GM19351 (cell line): ENCODE measurements around the gene ABCA3.

ENCODE experiments used
- ATAC-seq: cut with Tn5 transposase; IDR thresholded peaks from one replicate; pipeline ENCODE4 v1.9.1; 2021; ENCODE audit warnings: mild to moderate bottlenecking, moderate library complexity; ENCODE audit not compliant: unreplicated experiment

ABCA3 gene

DNA sequence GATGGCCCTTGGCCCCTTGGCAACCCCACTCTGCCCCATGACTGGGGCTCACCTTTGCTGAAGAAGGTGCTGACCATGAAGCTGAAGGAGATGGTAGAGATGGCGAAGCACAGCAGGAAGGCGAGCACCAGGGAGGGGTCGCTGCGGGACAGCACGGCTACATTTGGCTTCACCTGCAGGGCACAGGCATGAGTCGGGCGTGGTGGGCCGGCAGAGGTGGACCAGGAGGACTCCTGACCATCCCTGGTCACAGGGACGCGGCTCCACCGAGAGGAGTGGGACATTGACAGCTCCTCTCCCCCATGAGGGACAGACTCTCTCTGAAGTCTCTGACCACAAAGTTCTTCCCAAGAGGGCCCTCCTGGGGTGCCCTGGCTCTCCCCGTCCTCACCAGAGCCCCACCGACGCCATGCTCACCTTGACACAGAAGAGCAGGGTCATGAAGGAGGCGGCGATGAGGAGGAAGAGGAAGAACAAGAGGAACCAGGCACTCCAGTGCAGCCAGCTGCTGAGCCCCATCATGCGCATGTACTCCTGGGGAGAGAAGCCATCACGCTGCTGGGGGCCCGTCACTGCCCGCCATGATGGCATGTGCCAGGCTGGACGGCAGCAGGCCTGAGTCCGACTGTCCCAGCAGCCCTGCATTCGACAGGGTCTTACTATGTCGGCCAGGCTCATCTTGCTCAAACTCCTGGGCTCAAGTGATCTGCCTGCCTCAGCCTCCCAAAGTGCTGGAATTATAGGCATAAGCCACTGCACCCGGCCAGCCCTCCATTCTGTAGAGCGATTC is 23.1 kb downstream of the ABCA3 start:
- ATAC-seq: no peak

DNA sequence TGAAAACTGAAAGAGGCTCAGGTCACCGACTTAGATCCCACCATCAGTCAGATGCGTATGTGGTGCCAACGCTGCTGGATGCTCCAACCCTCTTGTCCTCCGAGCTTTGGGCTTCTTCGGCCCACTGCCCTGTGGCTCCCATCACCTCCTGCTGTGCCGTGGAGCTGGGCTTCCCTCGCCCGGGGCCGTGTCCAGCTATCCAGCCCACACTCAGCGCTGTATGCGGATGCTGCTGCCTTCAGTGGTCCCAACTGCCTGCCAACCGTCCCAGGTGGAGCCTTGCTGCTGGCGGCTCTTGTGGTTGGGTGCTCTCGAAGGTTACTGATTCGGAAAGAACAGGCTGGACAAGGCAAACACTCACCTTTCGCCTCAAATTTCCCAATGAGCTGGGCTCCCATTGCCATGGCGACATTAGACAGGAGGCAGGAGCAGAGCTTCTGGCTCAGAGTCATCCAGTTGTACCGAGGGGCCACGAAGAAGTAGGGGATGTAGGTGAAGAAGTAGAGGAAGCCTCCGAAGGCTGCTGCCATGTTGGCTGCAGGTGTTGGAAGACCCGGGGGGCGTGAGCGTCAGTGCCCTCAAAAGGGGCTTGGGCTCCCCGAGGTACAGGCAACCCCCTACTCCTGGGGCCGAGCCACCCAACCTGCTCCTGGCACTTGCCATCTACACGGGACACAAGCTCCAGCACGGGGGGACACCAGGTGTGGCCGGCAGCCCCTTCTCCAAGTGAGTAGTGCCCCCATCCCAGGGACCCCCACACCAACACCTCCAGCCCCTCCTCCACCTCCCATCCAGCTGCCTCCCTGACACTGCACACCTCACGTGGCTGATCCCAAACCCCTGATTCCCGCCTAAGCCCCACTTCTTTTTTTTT is 32.2 kb downstream of the ABCA3 start:
- no peak for ATAC-seq

DNA sequence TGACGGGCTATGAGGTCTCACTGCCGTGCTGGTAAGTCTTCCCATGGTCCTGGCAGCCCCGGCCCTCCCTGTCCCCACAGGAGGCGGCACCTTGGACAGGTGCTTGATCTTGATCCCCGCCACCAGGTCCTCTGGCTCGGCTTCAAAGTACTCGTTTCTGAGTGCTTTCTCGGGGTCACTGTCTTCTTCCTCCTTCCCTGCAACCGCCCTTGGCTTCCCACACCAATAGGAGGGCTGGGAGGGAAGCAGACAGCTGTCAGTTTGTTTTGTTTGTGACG is 40.7 kb downstream of the ABCA3 start:
- no peak for ATAC-seq

DNA sequence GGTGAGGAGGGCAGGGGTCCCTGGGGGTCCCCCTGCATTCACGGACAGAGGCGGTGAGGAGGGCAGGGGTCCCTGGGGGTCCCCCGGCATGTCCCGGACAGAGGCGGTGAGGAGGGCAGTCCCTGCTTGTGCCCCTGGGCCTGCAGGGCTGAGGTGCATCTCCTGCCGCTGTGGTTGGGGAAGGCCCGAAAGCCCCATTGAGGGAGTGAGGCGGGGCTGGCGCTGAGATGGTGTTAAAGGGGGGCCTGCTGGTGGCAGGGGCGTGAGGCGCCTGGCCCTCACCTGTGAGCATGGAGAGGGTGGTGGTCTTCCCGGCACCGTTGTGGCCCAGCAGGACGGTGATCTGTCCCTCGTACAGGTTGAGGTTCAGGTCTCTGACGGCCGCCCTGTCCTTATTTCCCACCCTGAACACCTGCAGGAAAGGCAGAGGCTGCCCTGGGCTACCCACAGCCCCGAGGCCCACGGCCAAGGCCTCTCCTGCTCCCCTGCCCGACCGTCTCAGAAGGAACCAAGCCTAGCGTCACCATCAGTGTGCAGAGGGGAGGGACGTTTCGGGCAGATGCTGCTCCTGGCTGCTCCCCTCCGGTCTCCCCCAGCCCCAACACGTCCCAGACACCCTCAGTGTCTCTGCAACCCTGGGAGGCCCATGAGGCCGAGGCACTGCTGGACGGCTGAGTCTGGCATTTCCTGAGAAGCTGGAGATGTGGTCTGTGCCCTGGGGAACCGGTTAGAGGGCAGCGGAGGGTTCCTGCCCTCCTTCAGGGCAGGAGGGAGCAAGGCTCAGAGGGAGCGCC is 41.2 kb downstream of the ABCA3 start:
- no peak for ATAC-seq

DNA sequence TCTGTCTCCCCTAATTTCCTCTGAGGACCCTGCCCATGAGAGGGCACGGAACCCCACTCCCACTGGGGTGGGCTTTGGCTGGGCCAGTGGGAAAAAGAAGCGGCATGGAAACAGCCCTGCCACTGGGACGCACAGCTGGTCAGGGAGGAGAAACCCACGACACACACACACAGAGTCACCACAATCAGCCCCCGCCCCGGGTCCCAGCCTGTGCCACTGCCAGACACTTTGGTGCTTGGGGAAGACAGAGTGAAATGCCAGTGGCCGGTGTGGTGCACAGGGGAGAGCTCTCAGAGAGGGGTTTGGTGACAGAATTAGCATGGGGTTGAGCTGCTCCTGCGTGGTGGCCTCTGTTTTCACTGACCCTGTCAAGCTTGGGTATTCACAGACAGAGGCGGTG is 41.9 kb downstream of the ABCA3 start:
- ATAC-seq: no peak

DNA sequence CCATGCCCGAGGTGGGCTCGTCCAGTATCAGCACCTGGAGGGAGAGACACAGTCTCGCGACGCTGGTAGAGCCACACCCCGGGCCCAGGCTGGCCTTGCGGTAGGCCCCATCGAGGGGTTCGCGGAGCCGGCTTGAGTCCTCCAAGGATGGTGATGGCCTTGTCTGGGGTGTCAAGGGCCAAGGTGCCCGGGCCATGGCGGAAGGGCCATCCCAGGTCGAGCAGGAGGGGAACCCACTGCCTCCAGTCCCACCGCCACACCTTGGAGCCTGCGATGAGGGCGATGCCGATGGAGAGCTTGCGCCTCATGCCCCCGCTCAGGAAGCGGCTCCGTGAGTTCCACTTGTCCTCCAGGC is 43.0 kb downstream of the ABCA3 start:
- ATAC-seq: no peak

DNA sequence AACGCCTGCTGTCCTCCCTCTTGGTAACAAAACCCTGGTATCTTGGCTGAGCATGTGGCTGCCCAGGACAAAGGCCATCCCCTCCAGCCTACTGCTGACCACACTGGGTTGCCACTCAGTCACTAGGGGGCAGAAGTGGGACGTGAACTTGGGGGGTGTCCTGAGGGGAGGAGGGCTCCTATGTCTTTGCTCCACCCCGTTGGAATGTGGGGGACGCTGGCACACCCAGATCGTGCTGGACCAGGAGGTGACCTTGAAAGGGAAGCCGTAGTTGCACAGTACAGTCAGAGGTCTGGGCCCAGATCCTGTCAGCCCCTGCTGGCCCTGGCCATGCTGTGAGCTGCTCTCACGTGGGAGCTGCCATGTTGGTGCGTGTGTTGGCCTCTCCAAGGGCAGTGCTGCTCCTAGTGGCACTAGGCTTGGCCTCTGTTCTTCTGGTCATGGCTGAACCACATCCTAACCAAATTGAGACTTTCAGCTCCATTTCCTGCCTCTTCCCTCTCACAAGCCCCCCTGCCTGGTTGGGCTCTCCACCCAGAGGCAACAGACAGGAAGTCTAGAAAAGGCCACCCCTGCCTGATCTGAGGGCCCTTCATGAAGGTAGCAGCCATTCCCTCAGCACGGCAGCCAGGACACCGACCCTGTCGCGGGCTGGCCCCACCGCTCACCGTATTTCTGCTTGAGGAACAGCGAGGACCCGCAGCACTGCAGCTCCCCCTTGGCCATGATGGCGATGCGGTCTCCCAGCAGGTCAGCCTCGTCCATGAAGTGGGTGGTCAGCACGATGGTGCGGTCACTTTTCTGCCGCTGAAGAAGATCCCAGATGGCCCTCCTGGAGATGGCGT is 43.6 kb downstream of the ABCA3 start:
- no peak for ATAC-seq

DNA sequence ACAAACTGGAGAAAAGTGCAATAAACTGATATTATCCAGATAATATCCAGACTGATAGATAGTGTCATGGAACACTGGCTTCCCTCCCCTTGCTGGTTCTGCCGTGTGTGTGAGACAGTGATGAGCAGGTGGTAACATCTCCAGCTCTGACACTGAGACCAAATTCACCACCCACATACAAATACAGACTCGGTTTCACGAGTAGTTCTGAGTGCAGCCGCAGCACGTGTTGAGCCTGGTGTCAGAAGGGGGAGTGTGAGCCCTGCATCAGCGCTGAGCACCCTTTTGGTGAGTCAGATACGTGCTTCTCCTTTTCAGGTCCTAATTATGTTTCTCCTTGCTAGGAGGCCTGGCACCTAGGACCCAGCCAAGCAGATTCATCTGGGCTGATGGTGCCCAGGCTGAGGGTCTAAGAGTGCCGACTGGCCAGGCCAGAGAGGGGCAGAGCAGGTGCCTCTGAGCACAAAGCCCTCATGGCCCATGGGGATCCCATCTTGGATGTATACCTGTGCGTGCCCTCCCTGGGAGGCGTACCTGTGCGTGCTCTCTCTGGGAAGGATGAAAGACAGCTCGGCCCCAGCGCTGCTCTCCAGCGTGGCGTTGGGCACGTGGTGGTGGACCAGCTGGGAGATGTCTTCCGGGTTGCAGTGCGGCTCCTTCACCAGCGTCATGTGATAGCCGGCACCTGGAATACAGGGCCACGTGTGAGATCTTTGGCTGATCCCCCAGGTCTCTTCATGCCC is 45.3 kb downstream of the ABCA3 start:
- peak; percentile 79 for ATAC-seq

DNA sequence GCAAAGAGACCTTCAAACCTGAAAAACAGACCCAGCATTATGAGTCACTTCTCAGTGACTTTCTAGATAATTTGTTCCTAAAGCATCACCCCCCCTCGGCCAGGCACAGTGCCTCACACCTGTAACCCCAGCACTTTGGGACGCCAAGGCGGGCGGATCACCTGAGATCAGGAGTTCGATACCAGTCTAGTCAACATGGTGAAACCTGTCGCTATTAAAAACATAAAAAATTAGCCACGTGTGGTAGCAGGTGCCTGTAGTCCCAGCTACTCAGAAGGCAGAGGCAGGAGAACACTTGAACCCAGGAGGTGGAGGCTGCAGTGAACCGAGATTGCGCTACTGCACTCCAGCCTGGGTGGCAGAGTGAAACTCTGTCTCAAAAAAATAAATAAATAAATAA is 48.3 kb downstream of the ABCA3 start:
- ATAC-seq: no peak

DNA sequence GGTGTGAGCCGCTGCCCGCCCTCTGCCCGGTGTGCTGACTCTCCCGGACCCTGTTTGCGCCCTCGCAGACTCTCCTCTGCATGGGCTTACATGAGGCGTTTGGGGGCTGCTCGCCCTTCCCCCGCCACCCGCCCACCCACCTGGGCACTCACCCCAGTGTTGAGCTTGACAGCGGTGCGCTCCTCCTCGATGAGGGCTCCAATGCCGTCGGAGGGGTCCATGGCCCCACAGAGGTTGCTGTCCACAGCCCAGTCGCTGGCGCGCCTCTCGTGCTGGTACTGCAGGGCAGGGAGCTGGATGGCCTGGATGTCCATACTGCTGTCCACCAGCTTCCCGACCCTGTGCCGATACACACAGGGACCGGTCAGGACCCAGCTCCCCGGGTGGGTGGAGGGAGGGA is 51.2 kb downstream of the ABCA3 start:
- ATAC-seq: no peak

DNA sequence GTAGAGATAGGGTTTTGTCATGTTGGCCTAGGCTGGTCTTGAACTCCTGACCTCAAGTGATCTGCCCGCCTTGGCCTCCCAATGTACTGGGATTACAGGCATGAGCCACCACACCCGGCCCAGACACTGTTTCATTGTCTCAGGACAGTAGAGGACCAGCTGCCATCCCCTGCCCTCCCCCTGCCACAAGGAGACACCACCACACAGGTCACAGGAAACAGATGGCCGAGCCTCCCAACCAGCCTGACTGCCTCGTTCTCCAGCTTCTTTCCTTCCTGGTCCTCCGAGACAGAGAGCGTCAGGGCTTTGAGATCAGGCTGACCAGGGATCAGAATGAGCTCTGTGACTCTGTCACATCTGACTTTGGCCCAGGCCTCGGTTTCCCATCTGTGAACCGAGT is 51.8 kb downstream of the ABCA3 start:
- no peak for ATAC-seq

DNA sequence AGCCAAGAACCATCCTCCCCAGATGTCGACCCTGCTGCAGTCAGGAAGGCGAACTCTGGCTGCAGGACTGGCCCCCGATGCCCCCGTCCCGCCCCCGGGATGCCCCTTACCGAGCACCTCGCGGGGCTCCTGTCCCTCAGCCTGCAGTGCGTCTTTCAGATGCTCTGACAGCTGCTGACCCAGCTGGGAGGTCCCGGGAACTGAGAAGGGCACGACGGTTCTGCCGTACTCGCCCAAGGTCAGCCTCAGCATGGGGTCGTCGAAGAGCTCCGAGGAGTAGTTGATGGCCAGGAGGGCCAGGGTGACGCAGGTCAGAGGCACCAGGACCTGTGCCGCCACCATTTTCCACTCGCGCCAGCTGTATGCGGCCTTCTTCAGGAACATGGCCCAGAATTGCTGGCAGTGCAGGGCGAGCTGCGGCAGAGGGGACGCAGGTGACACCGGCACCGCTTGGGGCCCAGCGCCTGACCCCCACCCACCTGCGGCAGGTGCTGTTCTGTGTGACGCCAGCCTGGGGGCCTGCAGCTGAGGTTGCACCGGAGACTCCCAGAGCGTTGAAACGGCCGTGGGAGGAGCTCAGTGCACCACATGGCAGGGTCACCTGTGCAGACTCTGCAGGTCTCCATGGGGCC is 52.5 kb downstream of the ABCA3 start:
- no peak for ATAC-seq

DNA sequence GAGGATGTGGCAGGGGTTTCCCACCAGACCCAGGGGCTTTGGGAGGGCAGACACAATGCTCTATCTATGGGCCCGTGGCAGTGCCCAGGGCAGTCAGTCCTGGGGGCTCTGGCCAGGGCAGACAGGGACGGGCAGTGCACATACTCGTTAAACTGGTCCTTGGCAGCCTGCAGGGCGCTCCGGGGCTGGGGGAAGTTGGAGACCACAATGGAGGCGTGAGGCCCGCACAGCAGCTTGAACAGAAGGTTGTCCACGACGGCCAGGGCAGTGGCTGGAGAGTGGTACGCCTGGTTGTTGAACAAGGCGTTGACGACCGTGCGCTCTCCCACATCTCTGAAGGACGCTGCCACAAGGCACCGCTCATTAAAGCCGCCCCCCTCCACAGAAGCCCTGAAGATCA is 54.0 kb downstream of the ABCA3 start:
- no peak for ATAC-seq

DNA sequence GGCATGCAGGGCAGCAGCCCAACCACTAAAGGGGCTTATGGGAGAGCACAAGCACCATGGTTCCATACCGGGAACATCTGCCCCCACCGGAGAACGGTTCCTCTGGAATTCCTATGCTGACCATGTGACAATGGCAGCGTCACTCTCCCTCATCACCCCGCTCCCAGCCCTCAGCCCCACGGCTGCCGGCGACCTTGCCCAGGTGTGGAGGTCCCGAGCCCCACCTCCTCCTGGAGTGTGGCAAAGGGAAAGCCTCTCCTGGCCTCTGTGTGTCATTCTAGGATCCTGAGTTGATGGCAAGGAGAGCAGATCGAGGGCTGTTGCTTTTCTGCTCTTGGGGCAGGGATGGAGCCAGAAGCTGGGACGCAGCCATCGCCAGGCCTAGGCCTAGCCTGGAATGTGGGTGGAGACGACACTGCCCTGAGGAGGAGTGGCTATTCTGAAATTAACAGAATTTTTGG is 54.8 kb downstream of the ABCA3 start:
- ATAC-seq: no peak

DNA sequence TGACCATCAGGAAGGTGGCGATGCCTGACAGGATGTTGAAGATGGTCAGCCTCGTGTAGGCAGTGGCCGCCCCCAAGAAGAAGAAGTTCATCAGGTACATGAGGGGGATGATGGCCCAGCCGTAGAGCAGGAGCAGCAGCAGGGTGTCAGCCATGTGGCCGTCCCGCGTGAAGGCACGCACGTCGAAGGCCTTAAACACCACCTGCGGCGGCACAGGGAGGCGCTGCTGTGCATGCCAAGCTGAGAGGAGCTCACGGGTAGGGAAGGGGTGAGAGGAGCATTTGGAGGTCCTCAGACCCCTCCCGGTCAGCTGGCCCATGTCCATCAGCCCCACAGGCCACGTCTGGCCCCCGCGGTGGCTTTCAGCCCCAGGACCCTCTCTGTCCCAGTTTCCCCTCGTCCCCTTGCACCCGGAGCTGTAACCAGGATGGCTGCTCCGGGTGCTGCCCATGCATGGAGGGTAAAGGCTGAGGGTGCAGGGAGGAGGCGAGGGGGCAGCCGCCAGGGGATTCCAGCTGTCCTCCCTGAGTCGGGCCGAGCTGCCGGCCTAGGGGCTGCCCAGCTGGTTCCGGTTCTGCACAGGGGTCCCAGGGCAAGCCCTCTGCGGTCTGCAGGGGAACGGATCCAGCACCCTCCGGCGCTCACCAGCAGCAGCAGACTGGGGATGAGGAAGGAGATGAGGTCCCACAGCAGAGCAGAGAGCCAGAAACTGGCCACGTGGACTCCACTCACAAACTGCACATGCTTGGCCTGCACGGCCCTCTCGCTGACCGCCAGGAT is 55.5 kb downstream of the ABCA3 start:
- no peak for ATAC-seq

DNA sequence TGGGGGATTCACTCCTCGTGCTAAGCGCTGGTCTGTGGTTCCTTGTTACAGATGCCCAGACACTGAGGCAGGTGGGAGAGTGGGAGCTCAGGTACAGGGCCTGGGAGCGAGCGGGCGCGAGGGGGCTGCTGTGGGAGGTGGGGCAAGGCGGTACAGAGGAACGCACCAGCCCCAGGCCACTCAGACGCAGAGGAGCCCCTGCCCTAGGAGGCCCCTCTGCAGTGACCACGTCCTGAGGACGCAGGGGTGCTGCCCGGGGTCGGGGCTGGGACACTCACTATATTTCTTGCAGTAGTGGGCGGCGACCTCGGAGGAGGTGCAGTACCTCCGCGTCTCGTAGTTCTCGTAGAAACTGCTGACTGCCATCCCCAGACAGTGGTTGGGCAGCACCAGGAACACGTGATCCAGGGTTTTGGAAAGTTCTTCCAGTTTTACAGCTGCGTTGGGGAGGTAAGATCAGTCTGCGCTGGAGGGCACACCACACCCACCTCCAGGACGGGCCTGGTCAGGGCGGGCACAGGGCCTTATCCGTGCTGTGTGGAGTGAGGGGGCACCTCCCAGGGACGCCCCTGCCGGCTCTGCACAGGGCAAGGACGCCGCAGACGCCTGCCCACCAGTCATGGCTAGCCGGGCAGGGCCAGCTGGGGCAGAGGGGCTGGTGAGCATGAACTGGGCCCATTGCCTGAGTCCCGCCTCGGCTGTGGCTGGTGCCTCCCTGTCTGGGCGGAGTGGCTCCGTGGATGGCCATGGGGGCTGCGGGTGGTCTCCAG is 56.3 kb downstream of the ABCA3 start:
- ATAC-seq: no peak

DNA sequence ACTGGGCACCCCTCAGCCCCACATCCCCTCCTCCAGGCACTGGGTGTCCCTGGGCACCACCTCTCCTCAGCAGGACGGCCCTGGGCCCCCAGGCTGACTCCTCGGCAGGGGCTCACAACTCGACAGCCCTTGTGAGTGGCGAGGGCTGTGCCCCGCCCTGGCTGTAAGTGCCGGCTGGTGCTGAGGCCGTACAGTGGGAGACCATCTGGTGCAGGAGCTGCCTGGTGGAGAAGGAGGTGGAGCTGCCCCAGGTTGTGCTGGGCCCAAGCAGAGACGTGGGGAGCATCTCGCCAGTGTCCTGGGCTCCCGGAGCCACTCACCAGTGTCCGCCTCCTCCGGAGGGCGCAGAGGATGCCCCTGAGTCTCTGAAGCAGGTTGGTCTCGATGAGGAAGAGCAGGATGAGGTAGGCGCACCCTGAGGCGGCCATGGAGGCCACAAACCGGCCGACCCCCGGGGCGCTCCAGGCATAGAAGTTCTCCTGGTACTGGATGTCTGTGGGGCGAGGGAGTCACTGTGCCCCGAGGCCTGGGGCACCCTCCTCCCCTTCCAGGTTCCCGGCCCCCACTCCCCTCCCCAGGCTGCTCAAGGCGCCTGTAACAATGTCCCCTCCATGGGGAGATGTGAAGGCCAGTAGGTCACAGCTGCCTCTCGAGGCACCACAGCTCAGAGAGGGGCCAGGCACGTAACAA is 57.5 kb downstream of the ABCA3 start:
- no peak for ATAC-seq

DNA sequence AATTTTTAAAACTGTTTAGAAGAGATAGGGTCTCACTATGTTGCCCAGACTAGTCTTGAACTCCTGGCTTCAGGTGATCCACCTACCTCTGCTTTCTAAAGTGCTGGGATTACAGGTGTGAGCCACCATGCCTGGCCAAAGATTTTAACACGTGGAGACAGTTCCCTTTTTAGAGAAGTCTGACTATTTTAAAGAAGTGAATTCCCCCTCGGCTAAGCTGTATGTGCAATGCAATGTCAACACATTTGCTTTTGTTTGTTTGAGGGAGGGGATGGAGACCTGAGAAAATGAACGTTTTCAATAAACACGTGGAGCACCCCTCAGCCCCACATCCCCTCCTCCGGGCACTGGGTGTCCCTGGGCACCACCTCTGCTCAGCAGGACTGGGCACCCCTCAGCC is 58.3 kb downstream of the ABCA3 start:
- ATAC-seq: no peak
